ENCODE results near the gene RAB7B. TPM values are rescaled to one million over a fixed set of nuclear protein-coding genes. Genes with fewer than 3 reads are reported as not detected.

The RAB7B gene
- total RNA-seq, 2 experiments from 2014 or later: not detected

- H3K9me3 Mint-ChIP-seq (ENCODE audit: low read depth): no peaks in the 10 kb centered on the region
- CTCF ChIA-PET: interaction anchor here (1.1 to 4.1 kb wide), 5 partner anchors 8 to 194 kb away, joined by 4 to 35 read pairs (median 6); no protein-coding TSS in a partner anchor
- no peak for DNase-seq
- no peak for ATAC-seq
- no peak overlapping the region for H3K4me3 Mint-ChIP-seq
- no peaks in the 10 kb centered on the region for H3K36me3 Mint-ChIP-seq
- no peaks in the 10 kb centered on the region for H3K4me1 Mint-ChIP-seq
- H3K27me3 Mint-ChIP-seq: peaks cover 4% of the 10 kb centered on the region
- no peak overlapping the region for H3K27ac Mint-ChIP-seq
Observed at GRCh38 chr1:205985330-205986005, 17.7 kb downstream of the RAB7B start.

- peak; percentile 45 for DNase-seq
- no peaks in the 10 kb centered on the region for H3K4me1 Mint-ChIP-seq
- H3K4me3 Mint-ChIP-seq: no peak overlapping the region
- no peak for ATAC-seq
- H3K9me3 Mint-ChIP-seq (ENCODE audit: low read depth): no peaks in the 10 kb centered on the region
- CTCF ChIA-PET: interaction anchor here (1.0 to 4.1 kb wide), 7 partner anchors 15 to 325 kb away, joined by 3 to 35 read pairs (median 5); no protein-coding TSS in a partner anchor
- H3K36me3 Mint-ChIP-seq: no peaks in the 10 kb centered on the region
- H3K27me3 Mint-ChIP-seq: no peaks in the 10 kb centered on the region
- no peak overlapping the region for H3K27ac Mint-ChIP-seq
Observed at GRCh38 chr1:205983925-205984725, 19.1 kb downstream of the RAB7B start.

- no peak for ATAC-seq
Observed at GRCh38 chr1:205981257-205981656, 21.9 kb downstream of the RAB7B start.

DNA sequence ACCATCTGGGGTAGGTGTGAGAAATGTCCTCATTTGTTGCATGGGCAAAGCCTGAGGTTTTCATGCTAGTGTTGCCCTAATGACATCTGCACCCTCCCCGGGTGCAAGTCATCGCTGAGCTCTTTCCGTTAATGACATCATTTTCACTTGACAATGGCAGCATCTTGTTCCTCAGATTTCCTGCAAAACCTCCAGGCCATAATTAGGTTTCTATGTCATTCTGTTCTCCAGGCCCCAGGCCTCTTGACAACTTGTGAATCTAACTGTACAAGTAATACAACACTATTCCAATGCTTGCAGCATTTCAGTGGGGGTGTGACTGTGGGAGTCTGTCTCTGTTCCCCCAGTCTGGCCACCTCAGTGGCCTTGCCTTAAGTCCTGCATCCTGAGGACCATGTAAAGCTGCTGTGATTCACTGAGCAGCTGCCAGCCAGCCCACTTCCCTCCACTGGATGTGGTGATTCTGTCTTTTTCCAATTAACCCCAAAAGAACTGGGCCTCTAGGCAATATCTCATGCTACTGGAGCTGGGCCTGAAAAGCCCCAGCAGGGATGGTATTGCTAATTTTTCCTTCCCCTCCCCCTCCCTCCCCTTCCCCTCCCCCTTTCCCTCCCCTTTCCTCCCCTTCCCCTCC is 22.8 kb downstream of the RAB7B start:
- CTCF ChIA-PET: interaction anchor here (0.8 to 5.8 kb wide), 5 partner anchors 11 to 322 kb away, joined by 3 to 129 read pairs (median 4); no protein-coding TSS in a partner anchor
- no peaks in the 10 kb centered on the region for H3K27me3 Mint-ChIP-seq
- DNase-seq (no peak), ATAC-seq (no peak)
- H3K36me3 Mint-ChIP-seq: no peaks in the 10 kb centered on the region
- H3K4me1 Mint-ChIP-seq: no peaks in the 10 kb centered on the region
- H3K4me3 Mint-ChIP-seq: no peak overlapping the region
- no peak overlapping the region for H3K27ac Mint-ChIP-seq
- no peaks in the 10 kb centered on the region for H3K9me3 Mint-ChIP-seq (ENCODE audit: low read depth)

More at GRCh38 chr1:205981257-205981656, 21.9 kb downstream of the RAB7B start:
- Mint-ChIP-seq H3K9me3 (ENCODE audit: low read depth) (no peaks in the 10 kb centered on the region), H3K27me3 (no peaks in the 10 kb centered on the region), H3K4me3 (no peak overlapping the region), H3K4me1 (no peaks in the 10 kb centered on the region), H3K36me3 (no peaks in the 10 kb centered on the region), H3K27ac (no peak overlapping the region)
- no peak for DNase-seq
- CTCF ChIA-PET: interaction anchor here (1.3 to 5.8 kb wide), 2 partner anchors 10 to 63 kb away, joined by 3 to 129 read pairs; no protein-coding TSS in a partner anchor

- Mint-ChIP-seq H3K27me3 (no peaks in the 10 kb centered on the region), H3K36me3 (no peaks in the 10 kb centered on the region), H3K27ac (no peak overlapping the region), H3K4me3 (no peak overlapping the region), H3K4me1 (no peaks in the 10 kb centered on the region), H3K9me3 (ENCODE audit: low read depth) (peaks cover 9% of the 10 kb centered on the region)
- CTCF ChIA-PET: interaction anchor here (1.2 to 5.8 kb wide), 4 partner anchors 18 to 321 kb away, joined by 4 to 129 read pairs (median 74); no protein-coding TSS in a partner anchor
- DNase-seq (no peak), ATAC-seq (no peak)
Observed at GRCh38 chr1:205979301-205979700, 23.9 kb downstream of the RAB7B start.

DNA sequence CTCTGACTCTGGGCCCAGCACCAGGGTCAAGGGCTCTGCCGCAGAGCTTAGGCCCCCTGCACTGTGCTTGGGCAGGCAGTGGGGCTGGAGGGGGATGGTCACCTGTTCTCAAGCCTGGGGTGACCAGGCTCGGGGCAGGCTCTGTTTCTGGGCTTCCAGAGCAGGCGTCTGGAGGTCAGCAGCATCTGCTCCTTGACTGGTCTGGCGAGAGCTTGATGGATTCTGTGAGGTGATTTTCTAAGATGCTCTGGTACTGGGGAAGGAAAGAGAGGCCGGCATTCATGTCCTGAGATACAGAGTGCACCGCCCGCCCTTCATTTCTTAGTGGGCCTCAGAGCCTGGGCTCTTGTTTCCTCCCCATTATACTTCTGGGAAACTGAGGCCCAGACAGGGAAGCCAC is 24.5 kb downstream of the RAB7B start:
- H3K36me3 Mint-ChIP-seq: no peaks in the 10 kb centered on the region
- ATAC-seq: no peak
- no peak for DNase-seq
- no peaks in the 10 kb centered on the region for H3K27me3 Mint-ChIP-seq
- peaks cover 14% of the 10 kb centered on the region for H3K9me3 Mint-ChIP-seq (ENCODE audit: low read depth)
- H3K4me1 Mint-ChIP-seq: no peaks in the 10 kb centered on the region
- CTCF ChIA-PET: interaction anchor here (0.9 to 5.8 kb wide), 12 partner anchors 8 to 389 kb away, joined by 3 to 129 read pairs (median 16); partner anchors contain the start of gene RAB29
- no peak overlapping the region for H3K27ac Mint-ChIP-seq
- no peak overlapping the region for H3K4me3 Mint-ChIP-seq

DNA sequence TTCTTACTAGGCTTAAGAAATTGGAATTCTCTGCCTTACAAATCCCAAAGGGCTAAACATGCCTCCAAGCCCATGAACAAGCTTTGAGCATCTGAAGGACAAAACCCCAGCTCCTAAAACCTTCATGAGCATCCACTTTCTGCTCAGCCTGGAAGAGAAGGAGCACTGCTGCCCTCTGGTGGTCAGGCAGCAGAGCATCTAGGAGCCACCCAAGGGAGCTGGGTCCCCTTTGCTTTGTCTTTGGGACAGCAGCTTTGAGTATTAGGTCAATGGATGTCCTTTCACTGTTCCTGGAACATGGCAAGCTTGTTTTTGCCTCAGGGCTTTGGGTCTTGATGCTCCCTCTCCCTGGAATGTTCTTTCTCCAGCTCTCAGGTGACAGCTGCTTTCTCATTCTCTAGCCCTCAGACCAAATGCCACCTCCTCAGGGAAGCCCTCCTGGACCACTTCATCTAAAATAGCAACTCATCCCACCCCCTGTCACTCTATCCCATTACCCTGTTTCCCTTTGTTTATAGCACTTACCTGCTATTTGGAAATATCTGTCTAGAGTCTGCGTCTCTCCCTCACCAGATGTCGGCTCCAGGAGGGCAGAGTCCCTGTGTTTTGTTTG is 25.7 kb downstream of the RAB7B start:
- no peak overlapping the region for H3K4me3 Mint-ChIP-seq
- DNase-seq: peak; percentile 80
- no peaks in the 10 kb centered on the region for H3K27me3 Mint-ChIP-seq
- ATAC-seq: peak; percentile 78
- peaks cover 19% of the 10 kb centered on the region for H3K9me3 Mint-ChIP-seq (ENCODE audit: low read depth)
- H3K36me3 Mint-ChIP-seq: no peaks in the 10 kb centered on the region
- H3K4me1 Mint-ChIP-seq: no peaks in the 10 kb centered on the region
- CTCF ChIA-PET: interaction anchor here (0.5 to 5.8 kb wide), 77 partner anchors 9 to 453 kb away, joined by 3 to 129 read pairs (median 4); partner anchors contain the start of genes CTSE, ELK4, PM20D1 and RAB29
- no peak overlapping the region for H3K27ac Mint-ChIP-seq

GRCh38 chr1:205976708-205977401 is 26.3 kb downstream of the RAB7B start:
- Mint-ChIP-seq H3K4me3 (no peak overlapping the region), H3K27me3 (no peaks in the 10 kb centered on the region), H3K27ac (no peak overlapping the region), H3K9me3 (ENCODE audit: low read depth) (peaks cover 19% of the 10 kb centered on the region), H3K4me1 (no peaks in the 10 kb centered on the region), H3K36me3 (no peaks in the 10 kb centered on the region)
- no peak for DNase-seq
- CTCF ChIA-PET: interaction anchor here (0.5 to 5.8 kb wide), 72 partner anchors 8 to 452 kb away, joined by 3 to 129 read pairs (median 4); partner anchors contain the start of genes CTSE, ELK4, PM20D1 and RAB29
- no peak for ATAC-seq

GRCh38 chr1:205976036-205976435 is 27.2 kb downstream of the RAB7B start:
- H3K27ac Mint-ChIP-seq: no peak overlapping the region
- DNase-seq (no peak), ATAC-seq (no peak)
- peaks cover 19% of the 10 kb centered on the region for H3K9me3 Mint-ChIP-seq (ENCODE audit: low read depth)
- CTCF ChIA-PET: interaction anchor here (1.0 to 5.8 kb wide), 9 partner anchors 16 to 344 kb away, joined by 3 to 129 read pairs (median 12); partner anchors contain the start of gene ELK4
- no peaks in the 10 kb centered on the region for H3K36me3 Mint-ChIP-seq
- H3K4me1 Mint-ChIP-seq: no peaks in the 10 kb centered on the region
- H3K4me3 Mint-ChIP-seq: no peak overlapping the region
- H3K27me3 Mint-ChIP-seq: no peaks in the 10 kb centered on the region

DNA sequence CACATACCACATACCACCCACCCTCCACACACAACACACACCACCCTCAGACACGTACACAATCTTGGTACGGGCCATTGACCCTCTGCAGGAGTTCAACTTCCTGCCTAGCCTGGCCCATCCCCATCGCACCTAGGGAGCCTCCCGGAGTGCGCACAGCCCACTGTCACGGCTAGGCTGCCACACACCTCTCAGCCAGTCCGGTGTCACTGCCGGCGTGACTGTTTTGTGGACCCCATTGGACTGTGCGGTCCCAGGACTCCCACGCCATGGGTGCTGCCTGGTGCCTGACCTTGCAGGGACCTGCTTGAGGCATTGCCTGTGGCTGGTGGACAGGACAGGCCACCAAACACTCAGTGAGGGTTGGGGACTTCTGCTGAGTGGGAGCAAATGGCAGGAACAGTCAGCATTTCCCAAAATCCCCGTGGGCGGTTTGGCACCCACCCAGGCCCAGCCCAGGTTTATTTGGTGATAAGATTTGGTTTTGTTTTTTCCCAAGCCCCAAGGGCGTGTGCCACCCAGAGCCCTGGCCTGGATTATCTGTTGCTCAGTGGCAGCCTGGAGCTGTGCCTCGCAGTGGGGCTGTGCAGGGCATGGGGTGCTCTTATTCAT is 27.7 kb downstream of the RAB7B start:
- DNase-seq (no peak), ATAC-seq (no peak)
- peaks cover 19% of the 10 kb centered on the region for H3K9me3 Mint-ChIP-seq (ENCODE audit: low read depth)
- CTCF ChIA-PET: interaction anchor here (2.7 to 5.8 kb wide), 3 partner anchors 57 to 316 kb away, joined by 74 to 129 read pairs (median 128); no protein-coding TSS in a partner anchor
- no peak overlapping the region for H3K4me3 Mint-ChIP-seq
- H3K4me1 Mint-ChIP-seq: no peaks in the 10 kb centered on the region
- H3K27ac Mint-ChIP-seq: no peak overlapping the region
- H3K36me3 Mint-ChIP-seq: no peaks in the 10 kb centered on the region
- H3K27me3 Mint-ChIP-seq: no peaks in the 10 kb centered on the region

DNA sequence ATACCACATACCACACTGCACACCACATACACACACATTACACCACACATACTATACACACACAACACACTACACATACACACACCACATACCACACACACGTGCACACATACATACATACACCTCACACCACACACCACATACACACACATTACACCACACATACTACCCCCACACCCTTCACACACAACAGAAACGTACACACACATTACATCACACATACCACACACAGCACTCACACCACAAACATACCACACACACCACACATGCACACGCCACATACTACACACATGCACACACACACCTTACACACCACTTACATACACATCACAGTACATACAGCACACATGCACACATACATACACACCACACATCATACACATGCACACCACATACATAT is 28.5 kb downstream of the RAB7B start:
- ATAC-seq (no peak), DNase-seq (no peak)
- H3K4me1 Mint-ChIP-seq: no peaks in the 10 kb centered on the region
- H3K36me3 Mint-ChIP-seq: no peaks in the 10 kb centered on the region
- H3K4me3 Mint-ChIP-seq: no peak overlapping the region
- CTCF ChIA-PET: no interaction called here
- peaks cover 19% of the 10 kb centered on the region for H3K9me3 Mint-ChIP-seq (ENCODE audit: low read depth)
- no peak overlapping the region for H3K27ac Mint-ChIP-seq
- no peaks in the 10 kb centered on the region for H3K27me3 Mint-ChIP-seq
